GM21737 (cell line): ENCODE data around the gene ANAPC7.
"Not testable (repeated sequence)": the region's sequence is repeated elsewhere in the genome, so short reads cannot be mapped to it uniquely, and the experiment has no call there.

Experiments
- ATAC-seq: cut with Tn5 transposase; IDR thresholded peaks from one replicate; pipeline ENCODE4 v1.9.1; 2021; ENCODE audit warnings: mild to moderate bottlenecking, moderate library complexity; ENCODE audit not compliant: unreplicated experiment

Gene ANAPC7

DNA sequence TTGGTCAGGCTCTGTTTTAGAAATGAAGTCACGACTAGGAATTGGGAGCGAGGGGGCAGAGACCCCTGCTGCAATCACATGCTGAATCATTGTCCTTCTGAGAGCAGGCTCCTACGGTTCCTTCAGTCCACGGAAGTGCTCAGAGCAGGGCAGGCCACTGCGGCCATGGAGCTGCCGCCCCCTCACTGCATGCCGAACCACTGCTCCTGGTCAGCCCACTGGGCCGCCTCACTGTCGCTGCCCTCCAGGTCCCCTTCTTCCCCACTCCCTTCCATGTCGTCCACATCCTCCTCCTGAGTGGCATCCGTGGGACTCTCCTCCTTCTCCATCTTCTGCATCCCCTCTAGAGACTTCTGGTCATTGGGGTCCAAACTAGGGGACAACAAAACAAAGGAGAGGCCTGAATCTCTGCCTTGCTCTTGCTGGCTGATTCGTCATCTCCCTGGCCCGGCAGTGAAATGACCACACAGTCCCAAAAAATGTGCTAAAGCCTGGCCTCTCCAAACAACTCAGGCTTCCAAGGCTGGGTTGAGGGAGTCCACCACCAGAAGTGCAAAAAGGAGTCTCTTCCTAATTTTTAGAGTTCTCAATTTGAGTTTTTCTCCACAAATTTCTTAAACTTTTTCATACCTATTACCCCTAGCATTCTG, 29.4 kb downstream of the ANAPC7 start:
- no peak for ATAC-seq

DNA sequence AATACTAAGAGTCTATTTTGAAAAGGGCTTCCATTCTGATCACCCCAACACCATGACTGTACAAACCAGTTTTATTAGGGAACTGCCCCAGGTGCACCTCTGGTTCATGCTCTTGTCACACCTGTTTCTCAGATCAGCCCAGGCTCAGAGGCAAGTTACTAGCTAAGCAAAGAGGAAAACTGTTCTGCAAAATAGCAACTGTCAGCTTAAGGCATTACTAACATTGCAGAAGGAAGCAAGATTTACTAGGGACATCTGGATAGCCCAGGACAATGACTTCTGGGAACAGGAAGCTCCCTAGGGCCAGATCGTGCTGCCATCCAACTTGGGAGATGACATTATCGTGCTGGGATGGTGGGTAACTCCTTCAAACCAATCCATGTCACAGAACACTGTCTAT, 30.1 kb downstream of the ANAPC7 start:
- ATAC-seq: no peak

GRCh38 chr12:110373025-110373424, 30.5 kb downstream of the ANAPC7 start:
- no peak for ATAC-seq

- no peak for ATAC-seq
Observed at GRCh38 chr12:110372056-110372425, 31.5 kb downstream of the ANAPC7 start.

DNA sequence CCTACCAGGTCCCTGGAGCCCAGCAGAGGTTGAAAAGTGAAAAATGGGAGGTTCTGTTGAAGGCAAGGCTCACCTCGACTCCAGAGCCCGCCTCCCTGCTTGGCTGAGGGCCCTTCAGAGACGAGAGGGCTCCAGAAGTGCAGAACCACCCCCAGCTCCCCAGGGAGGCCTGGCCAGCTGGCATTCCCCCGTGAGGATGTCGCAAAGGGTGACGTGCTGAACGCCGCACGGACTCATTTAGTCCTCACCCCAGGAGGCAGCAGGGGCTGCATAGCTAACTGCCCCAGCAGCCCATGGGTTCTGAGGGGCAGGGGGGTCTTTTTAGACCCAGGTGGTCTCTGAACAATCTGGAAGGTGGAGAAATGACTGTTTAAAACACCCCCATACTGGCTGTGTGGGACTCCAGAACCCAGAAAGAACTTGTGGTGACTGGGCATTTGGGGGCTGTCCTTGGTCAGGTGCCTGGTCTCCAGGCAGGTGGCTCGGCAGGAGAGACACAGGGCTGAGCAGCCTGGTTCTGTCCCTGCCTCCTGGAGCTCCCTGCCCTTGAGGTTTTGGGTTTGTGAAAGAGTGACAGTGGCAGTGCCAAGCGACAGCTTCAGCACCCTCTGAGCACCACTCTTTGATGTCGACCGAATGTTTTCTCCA, 32.0 kb downstream of the ANAPC7 start:
- peak; percentile 64 for ATAC-seq

DNA sequence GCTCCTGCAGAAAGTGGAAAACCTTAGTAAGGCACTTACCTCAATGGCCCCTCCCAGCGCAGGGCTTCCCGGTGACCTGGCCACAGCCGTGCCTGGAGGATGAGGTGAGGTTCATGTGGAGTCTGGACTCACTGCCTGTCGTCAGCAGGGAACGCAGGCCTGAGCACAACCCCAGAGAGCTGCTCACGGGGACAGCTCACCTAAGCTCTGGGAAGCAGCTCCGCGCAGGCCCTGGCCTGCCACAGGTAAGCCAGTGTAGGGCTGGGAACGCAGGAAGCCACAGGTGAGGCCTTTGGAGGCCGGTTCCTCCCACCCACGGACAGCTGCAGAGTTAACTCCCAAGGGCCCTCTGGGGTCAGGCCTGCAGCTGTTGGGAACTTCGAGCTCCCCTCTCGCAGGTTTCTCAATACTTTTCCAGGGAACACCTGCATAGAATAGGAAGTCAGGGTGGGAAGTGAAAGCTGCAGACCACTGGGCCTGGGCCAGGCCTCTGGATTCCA, 32.7 kb downstream of the ANAPC7 start:
- ATAC-seq: no peak

- ATAC-seq: no peak
Observed at GRCh38 chr12:110369992-110370391, 33.5 kb downstream of the ANAPC7 start.

DNA sequence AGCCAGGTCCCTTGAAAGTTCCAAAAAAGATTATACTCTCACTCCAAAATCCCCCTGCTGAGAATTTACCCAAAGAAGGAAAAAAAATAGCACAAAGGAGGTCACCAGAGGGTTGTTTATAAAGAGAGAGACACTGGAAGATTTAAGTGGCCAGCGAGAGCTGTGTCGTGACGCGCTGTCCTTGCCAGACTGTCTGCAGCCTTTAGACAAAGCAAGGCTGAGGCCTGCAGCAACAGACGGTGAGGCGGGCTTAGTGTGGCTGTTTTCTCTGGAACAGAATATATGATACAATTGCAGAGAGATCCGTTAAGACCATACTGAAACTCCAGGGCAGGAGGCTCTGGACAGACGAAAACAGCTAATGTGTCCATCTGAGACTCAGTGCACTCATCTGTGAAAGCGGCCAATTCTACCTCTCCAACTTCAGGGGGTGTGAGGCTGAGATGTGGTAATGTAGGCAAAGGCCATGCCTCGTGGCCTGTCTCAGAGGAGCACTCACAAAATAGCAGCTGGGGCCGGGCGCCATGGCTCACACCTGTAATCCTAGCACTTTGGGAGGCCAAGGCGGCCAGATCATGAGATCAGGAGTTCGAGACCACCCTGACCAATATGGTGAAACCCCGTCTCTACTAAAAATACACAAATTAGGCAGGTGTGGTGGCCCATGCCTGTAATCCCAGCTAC, 36.2 kb downstream of the ANAPC7 start:
- ATAC-seq: no peak

DNA sequence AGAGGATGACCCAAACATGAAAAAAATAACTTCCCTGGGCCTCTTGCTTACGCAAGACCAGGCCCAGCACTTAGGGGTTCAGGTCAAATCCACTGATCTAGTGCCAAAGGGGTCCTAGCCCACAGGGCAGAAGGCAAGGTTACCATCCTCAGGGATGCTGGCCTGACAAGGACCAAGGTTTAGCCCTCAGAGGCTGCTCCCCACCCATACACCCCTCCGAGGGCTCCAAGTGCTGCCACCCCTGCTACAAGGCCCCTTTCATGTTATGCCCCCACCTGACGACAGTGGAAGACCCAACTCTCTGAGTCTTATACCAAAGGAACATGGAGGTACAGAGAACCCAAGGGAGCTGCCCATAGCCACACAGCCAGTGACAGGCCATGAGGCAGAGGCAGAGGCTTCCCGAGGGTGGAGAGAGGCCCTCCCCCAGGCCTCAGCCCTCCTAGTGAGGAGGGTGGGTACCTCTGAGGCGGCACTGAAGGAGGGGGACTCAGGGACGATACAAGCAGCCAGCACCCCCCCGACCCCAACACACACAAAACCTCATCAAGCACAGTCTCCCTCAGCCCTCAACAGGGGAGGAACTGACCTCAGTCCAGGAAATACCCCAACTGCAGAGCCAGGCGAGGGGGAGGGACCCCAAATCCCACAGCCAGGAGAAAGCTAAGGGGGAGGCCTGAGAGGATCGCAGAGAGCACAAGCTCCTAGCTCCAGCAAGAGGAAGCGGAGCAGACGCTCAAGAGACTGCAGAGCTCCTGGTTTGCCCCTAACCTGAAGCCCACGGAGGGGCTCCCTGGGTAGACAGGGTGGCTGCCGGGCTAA, 37.0 kb downstream of the ANAPC7 start:
- no peak for ATAC-seq

DNA sequence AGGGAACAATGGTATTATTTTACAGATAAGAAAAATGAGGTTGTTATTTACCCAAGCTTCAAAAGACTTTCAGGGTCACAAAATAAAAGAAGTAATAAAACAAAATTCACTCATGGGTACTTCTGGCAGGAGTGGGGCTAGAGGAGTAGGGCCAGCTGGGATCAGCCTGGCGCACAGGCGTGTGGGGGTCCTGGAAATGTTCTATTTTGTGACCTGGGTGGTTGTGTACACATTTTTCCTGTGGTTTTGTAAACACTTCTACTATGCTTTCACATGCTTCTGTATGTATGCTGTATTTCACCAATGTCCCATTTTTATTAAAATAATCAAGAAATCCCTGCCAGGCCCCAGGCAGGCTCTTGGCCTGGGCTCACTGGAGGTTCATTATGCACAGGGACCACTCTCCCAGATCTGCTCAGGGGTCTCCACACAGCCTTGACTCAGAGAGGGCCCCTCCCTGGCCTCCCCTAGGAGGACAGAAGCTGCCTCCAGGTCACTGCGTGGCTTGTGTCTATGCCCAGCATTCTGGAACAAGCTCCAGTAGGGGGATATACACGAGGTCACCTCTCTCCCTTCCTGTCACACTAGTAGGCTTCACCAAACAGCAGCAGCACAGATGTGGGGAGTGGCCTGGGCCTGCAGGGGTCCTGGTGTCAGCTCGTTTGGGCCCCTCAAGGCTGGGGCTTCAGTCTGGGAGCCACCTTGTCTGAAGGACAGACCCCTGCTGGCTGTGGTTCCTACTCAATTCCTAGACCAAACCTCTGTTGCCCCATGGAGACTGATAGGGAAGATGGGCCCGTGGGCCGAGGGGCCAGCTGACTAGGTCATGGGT, 37.8 kb downstream of the ANAPC7 start:
- ATAC-seq: no peak

- ATAC-seq: no peak
Observed at GRCh38 chr12:110361216-110361615, 42.3 kb downstream of the ANAPC7 start.

DNA sequence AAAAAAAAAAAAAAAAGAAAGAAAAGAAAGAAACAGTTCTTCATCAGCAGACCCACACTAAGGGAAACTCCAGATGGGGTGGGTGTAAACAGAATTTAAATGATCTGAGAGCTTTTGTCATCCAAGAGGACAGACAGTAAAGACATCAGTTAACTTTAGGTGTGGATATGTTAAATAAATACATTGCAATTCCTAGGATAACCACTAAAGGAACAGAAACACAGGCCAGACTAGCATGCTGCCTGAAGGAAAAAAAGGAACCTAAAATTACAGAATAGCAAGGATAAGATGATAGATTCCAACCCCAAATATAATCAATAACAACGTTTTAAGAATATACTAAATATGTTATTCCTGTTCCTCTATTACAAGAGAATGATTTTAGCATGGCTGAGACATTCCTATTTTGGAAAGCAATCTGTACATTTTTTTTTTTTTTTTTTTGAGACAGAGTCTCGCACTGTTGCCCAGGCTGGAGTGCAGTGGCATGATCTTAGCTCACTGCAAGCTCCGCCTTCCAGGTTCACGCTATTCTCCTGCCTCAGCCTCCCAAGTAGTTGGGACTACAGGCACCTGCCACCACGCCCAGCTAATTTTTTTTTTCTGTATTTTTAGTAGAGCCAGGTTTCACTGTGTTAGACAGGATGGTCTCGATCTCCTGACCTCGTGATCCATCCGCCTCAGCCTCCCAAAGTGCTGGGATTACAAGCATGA, 45.0 kb downstream of the ANAPC7 start:
- ATAC-seq: not testable (repeated sequence)

GRCh38 chr12:110355073-110355472, 48.4 kb downstream of the ANAPC7 start:
- no peak for ATAC-seq

GRCh38 chr12:110354172-110354780, 49.2 kb downstream of the ANAPC7 start:
- no peak for ATAC-seq

- no peak for ATAC-seq
Observed at GRCh38 chr12:110353211-110353965, 50.1 kb downstream of the ANAPC7 start.

DNA sequence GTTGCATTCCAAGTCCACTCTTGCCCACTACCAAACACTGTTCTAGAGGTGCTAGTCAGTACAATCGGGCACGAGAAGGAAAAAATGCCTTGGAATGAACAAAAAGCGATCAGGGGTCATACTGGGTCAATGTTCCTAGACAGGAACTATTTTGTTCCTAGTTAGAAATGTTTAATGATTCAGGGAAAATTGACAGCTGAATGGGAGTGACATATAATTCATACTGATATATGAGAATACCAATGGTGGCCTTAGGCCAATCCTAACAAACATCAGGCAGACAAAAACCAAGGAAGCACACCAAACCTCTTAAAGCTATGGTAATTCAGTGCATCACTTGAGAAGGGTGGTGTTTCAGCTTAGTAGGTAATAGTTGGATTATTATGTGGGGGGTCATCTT, 51.1 kb downstream of the ANAPC7 start:
- no peak for ATAC-seq

- no peak for ATAC-seq
Observed at GRCh38 chr12:110351119-110351518, 52.4 kb downstream of the ANAPC7 start.

- ATAC-seq: no peak
Observed at GRCh38 chr12:110349514-110350151, 53.9 kb downstream of the ANAPC7 start.
